AG04450 (cell line): ENCODE results near the gene PDLIM5. TPM values are rescaled to one million over a fixed set of nuclear protein-coding genes. Genes with fewer than 3 reads are reported as not detected.

Experiments used
- CTCF ChIA-PET: fragments of 300-600, 350-600 bp; formaldehyde crosslinking; extraction: SDS; loops from one replicate; lab custom pipeline; 2022; ENCODE audit warnings: antibody characterized with exemption, inconsistent platforms; lab: Charles Lee
- POLR2A ChIA-PET: fragments of 350-600 bp; formaldehyde crosslinking; extraction: SDS; loops from one replicate; lab custom pipeline; 2021; ENCODE audit warnings: antibody characterized with exemption, inconsistent platforms; lab: Yijun Ruan, JAX
- DNase-seq: peaks from one replicate; pipeline ENCODE4 v3.0.0-alpha.2; 2011; ENCODE audit warnings: low read depth, low spot score
- H3K27ac ChIP-seq: one replicate; pipeline ENCODE4 v1.5.1; 2012; ENCODE audit warnings: low read depth, low read length, control low read depth
- H3K27me3 ChIP-seq: one replicate; pipeline ENCODE4 v1.6.0; 2012; ENCODE audit warnings: low read length; ENCODE audit not compliant: control insufficient read depth, insufficient read depth
- H3K4me3 ChIP-seq: 2 replicates; pipeline ENCODE4 v1.5.1; 2011; ENCODE audit warnings: mild to moderate bottlenecking, low read depth, low read length, control low read depth
- H3K9me3 ChIP-seq: 2 replicates; pipeline ENCODE4 v1.5.1; 2012; ENCODE audit warnings: low read length; ENCODE audit not compliant: control insufficient read depth, insufficient read depth
- CTCF ChIP-seq: IDR thresholded peaks from 2 replicates; pipeline ENCODE4 v1.5.1; 2011; ENCODE audit warnings: low read depth, low read length, control low read depth, inconsistent platforms
- polyA plus RNA-seq: library from polyadenylated mRNA; depleted of rRNA; stranded (reverse); fragments of >200 nt; gene quantifications from 2 replicates; pipeline ENCODE4 v1.2.3, GENCODE V29; 2011

Gene PDLIM5
- polyA plus RNA-seq, 1 experiment, result 81.5 TPM

GRCh38 chr4:94412019-94412657 lies 39.6 kb upstream of the PDLIM5 start:
- DNase-seq, result no peak
- Histone ChIP-seq H3K27ac (no peak overlapping the region), H3K27me3 (no peaks in the 10 kb centered on the region), H3K9me3 (no peaks in the 10 kb centered on the region), H3K4me3 (no peak overlapping the region)
- TF ChIP-seq CTCF, result no peak
- ChIA-PET POLR2A (no interaction called here), CTCF (interaction anchor here (1.1 to 1.3 kb wide), 2 partner anchors 183 kb away, joined by 3 read pairs; no protein-coding TSS in a partner anchor)

- TF ChIP-seq CTCF, result no peak
- POLR2A ChIA-PET, result no interaction called here
- peak; percentile 26 for DNase-seq
- H3K27ac ChIP-seq, result no peak overlapping the region
- CTCF ChIA-PET, result interaction anchor here (1.1 kb wide), 1 partner anchor 183 kb away, joined by 3 read pairs; no protein-coding TSS in a partner anchor
- H3K4me3 ChIP-seq, result no peak overlapping the region
- H3K27me3 ChIP-seq, result no peaks in the 10 kb centered on the region
- H3K9me3 ChIP-seq, result no peaks in the 10 kb centered on the region
Observed at GRCh38 chr4:94412658-94413038, 39.1 kb upstream of the PDLIM5 start.

- no peak for DNase-seq
- TF ChIP-seq CTCF, result no peak
- ChIA-PET CTCF (interaction anchor here (1.1 kb wide), 1 partner anchor 182 kb away, joined by 3 read pairs; no protein-coding TSS in a partner anchor), POLR2A (no interaction called here)
- Histone ChIP-seq H3K27me3 (no peaks in the 10 kb centered on the region), H3K4me3 (no peak overlapping the region), H3K9me3 (no peaks in the 10 kb centered on the region), H3K27ac (no peak overlapping the region)
Observed at GRCh38 chr4:94413085-94413840, 38.5 kb upstream of the PDLIM5 start.

GRCh38 chr4:94414907-94415306 lies 36.8 kb upstream of the PDLIM5 start:
- Histone ChIP-seq H3K27ac (no peak overlapping the region), H3K4me3 (no peak overlapping the region), H3K9me3 (no peaks in the 10 kb centered on the region), H3K27me3 (no peaks in the 10 kb centered on the region)
- CTCF ChIA-PET, result interaction anchor here (0.6 to 1.4 kb wide), 2 partner anchors 12 to 586 kb away, joined by 4 read pairs; no protein-coding TSS in a partner anchor
- POLR2A ChIA-PET, result interaction anchor here (0.7 kb wide), 1 partner anchor 20 kb away, joined by 5 read pairs; no protein-coding TSS in a partner anchor
- no peak for TF ChIP-seq CTCF
- no peak for DNase-seq

GRCh38 chr4:94415448-94415847 lies 36.3 kb upstream of the PDLIM5 start:
- no peak overlapping the region for H3K27ac ChIP-seq
- no peak for TF ChIP-seq CTCF
- no peaks in the 10 kb centered on the region for H3K9me3 ChIP-seq
- H3K4me3 ChIP-seq, result no peak overlapping the region
- DNase-seq, result no peak
- CTCF ChIA-PET, result interaction anchor here (0.6 to 1.4 kb wide), 2 partner anchors 12 to 586 kb away, joined by 4 read pairs; no protein-coding TSS in a partner anchor
- no peaks in the 10 kb centered on the region for H3K27me3 ChIP-seq
- POLR2A ChIA-PET, result interaction anchor here (0.7 kb wide), 1 partner anchor 21 kb away, joined by 5 read pairs; no protein-coding TSS in a partner anchor
